ENCODE results near the gene BLZF1.
"Not testable (repeated sequence)": the region's sequence is repeated elsewhere in the genome, so short reads cannot be mapped to it uniquely, and the experiment has no call there.

The BLZF1 gene

DNA sequence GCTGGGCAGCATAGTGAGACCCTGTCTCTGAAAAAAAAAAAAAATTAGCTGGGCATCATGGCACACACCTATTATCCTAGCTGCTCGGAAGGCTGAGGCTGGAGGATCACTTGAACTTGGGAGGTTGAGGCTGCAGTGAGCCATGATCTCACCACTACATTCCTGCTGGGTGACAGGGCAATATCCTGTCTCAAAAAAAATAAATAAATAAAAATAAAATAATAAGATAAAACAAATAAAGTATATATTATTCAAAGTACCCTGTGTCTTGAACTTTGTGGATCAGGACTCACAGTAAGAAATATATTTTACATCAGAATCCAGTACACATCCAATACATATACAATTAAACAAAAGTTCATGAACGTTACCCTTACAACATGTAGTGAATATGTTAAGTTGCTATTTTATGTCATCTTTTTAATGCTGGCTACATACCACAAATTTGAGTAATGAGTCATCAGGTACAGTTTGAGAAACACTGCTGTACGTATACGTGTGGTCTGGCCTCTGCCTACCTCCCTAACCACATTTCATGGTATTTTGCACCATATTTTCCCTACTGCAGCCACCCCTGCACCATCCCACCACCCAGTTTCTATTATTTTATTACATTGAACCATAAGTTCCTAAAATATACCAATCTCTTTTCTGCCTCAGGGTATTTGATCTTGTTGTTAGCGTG lies 4.8 kb upstream of the BLZF1 start:
- no peak overlapping the region for H3K4me3 ChIP-seq (ENCODE audit: low read depth in 1 of 2, low read length in 2 of 2)
- no peak overlapping the region for H3K27ac ChIP-seq (ENCODE audit: low read length)
- H3K4me1 ChIP-seq (ENCODE audit: control insufficient read depth in 1 of 2, insufficient read depth in 2 of 2, low read length in 2 of 2), result peaks cover 0 to 8% of the 10 kb centered on the region in 2 donors
- H3K36me3 ChIP-seq (ENCODE audit: control insufficient read depth in 1 of 2, insufficient read depth in 2 of 2, low read length in 2 of 2), result peaks cover 0 to 3% of the 10 kb centered on the region in 2 donors
- peaks cover 0 to 3% of the 10 kb centered on the region in 2 donors for H3K9me3 ChIP-seq (ENCODE audit: control insufficient read depth in 1 of 2, low read length in 2 of 2)
- no peaks in the 10 kb centered on the region for H3K27me3 ChIP-seq (ENCODE audit: low read depth, low read length)

DNA sequence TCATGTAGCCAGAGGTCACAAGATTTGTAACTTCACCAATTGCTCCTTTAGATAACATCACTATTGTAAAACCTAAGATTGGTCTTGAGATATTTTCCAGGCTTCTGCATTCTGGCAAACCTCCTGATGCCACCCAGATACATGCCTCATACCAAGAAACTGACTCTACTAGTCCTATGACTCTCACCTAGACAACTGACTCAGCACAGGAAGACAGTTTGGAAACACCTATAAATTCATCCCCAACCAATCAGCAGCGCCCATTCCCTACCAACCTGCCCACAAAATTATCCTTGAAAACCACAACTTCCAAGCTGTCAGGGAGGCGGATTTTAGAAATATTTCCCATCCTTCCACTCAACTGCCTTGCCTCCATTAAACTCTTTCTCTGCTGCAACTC lies 3.0 kb upstream of the BLZF1 start:
- peaks cover 7 to 18% of the 10 kb centered on the region in 2 donors for H3K4me1 ChIP-seq (ENCODE audit: control insufficient read depth in 1 of 2, insufficient read depth in 2 of 2, low read length in 2 of 2)
- H3K27me3 ChIP-seq (ENCODE audit: low read depth, low read length), result no peaks in the 10 kb centered on the region
- H3K4me3 ChIP-seq (ENCODE audit: low read depth in 1 of 2, low read length in 2 of 2), result no peak overlapping the region
- H3K9me3 ChIP-seq (ENCODE audit: control insufficient read depth in 1 of 2, low read length in 2 of 2), result peaks cover 0 to 3% of the 10 kb centered on the region in 2 donors
- H3K27ac ChIP-seq (ENCODE audit: low read length), result no peak overlapping the region
- H3K36me3 ChIP-seq (ENCODE audit: control insufficient read depth in 1 of 2, insufficient read depth in 2 of 2, low read length in 2 of 2), result peaks cover 3 to 5% of the 10 kb centered on the region in 2 donors

DNA sequence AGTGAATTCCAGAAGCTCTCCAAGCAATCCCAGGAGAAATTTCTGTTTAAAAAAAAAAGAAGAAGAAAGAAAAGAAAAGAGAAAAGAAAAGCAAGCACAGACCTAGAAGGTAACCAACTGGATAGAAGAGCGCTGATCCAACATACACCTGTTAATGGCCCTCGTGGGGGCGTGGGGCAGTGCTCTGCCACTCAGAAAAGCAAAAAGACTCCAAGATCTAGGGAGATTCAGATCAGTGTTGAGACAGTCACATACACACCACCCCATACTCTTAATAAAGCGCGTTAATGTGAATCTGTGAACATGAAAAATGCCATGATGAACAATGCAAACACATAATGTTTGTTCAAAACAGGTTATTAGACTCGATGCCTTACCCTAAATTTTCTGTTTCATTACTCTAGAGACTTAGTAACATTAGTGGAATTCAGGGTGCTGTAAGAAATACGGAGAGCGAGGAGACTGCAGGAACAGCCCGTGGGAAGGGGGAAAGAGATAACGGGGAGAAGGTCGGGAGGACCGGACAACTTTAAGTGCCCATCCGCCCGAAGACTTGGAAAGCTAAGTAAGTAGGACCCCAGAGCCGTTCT lies 804 bp upstream of the BLZF1 start:
- H3K27me3 ChIP-seq (ENCODE audit: low read depth, low read length), result no peaks in the 10 kb centered on the region
- peaks cover 7 to 24% of the 10 kb centered on the region in 2 donors for H3K4me1 ChIP-seq (ENCODE audit: control insufficient read depth in 1 of 2, insufficient read depth in 2 of 2, low read length in 2 of 2)
- peaks cover 0 to 3% of the 10 kb centered on the region in 2 donors for H3K9me3 ChIP-seq (ENCODE audit: control insufficient read depth in 1 of 2, low read length in 2 of 2)
- H3K4me3 ChIP-seq (ENCODE audit: low read depth in 1 of 2, low read length in 2 of 2), result peak overlapping the region; percentile 76 to 95
- H3K27ac ChIP-seq (ENCODE audit: low read length), result peak overlapping the region; percentile 17
- peaks cover 3 to 16% of the 10 kb centered on the region in 2 donors for H3K36me3 ChIP-seq (ENCODE audit: control insufficient read depth in 1 of 2, insufficient read depth in 2 of 2, low read length in 2 of 2)

DNA sequence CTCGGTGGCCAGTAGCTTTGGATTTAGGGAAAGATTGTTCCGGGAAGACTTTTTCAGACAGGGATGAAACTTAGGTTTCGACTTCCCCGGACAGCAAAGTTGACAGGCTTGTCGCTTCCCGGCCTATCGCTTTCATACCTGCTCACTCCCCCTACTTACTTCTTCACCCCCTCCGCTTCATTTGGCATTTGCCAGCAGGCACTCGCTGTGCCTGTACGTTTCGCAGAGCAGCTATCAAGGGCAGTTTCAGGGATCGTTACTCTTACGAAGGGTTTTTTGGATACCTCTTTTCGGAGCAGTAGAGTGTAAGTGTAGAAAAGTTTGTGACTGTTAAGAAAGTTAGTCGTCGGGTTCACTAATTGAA lies 393 bp downstream of the BLZF1 start:
- H3K4me3 ChIP-seq (ENCODE audit: low read depth in 1 of 2, low read length in 2 of 2), result peak overlapping the region; percentile 76 to 95
- H3K4me1 ChIP-seq (ENCODE audit: control insufficient read depth in 1 of 2, insufficient read depth in 2 of 2, low read length in 2 of 2), result peaks cover 7 to 24% of the 10 kb centered on the region in 2 donors
- peak overlapping the region; percentile 88 for H3K27ac ChIP-seq (ENCODE audit: low read length)
- peaks cover 6 to 25% of the 10 kb centered on the region in 2 donors for H3K36me3 ChIP-seq (ENCODE audit: control insufficient read depth in 1 of 2, insufficient read depth in 2 of 2, low read length in 2 of 2)
- H3K27me3 ChIP-seq (ENCODE audit: low read depth, low read length), result no peaks in the 10 kb centered on the region
- peaks cover 0 to 3% of the 10 kb centered on the region in 2 donors for H3K9me3 ChIP-seq (ENCODE audit: control insufficient read depth in 1 of 2, low read length in 2 of 2)

DNA sequence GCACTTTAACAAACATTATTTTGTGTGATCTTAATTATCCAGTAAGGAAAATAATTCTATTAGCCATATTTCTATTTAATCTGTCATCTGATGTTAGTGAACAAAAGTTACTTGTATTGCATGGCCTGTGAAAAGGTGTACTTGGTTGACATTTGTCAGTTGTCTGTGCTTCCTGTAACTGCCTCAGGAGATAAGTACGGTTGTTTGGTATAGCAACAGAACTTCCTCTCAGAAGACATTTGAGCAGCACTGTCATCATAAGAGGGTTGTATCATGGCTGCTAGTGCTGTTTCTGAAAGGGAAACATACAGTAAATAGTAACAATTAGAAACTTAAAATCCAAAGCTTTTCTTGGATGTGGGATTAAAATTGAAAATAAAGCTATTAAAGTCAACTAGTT lies 3.4 kb downstream of the BLZF1 start:
- Histone ChIP-seq H3K27ac (ENCODE audit: low read length) (no peak overlapping the region), H3K4me3 (ENCODE audit: low read depth in 1 of 2, low read length in 2 of 2) (no peak overlapping the region), H3K36me3 (ENCODE audit: control insufficient read depth in 1 of 2, insufficient read depth in 2 of 2, low read length in 2 of 2) (peaks cover 12 to 29% of the 10 kb centered on the region in 2 donors), H3K9me3 (ENCODE audit: control insufficient read depth in 1 of 2, low read length in 2 of 2) (no peaks in the 10 kb centered on the region), H3K27me3 (ENCODE audit: low read depth, low read length) (no peaks in the 10 kb centered on the region), H3K4me1 (ENCODE audit: control insufficient read depth in 1 of 2, insufficient read depth in 2 of 2, low read length in 2 of 2) (peaks cover 7 to 24% of the 10 kb centered on the region in 2 donors)

DNA sequence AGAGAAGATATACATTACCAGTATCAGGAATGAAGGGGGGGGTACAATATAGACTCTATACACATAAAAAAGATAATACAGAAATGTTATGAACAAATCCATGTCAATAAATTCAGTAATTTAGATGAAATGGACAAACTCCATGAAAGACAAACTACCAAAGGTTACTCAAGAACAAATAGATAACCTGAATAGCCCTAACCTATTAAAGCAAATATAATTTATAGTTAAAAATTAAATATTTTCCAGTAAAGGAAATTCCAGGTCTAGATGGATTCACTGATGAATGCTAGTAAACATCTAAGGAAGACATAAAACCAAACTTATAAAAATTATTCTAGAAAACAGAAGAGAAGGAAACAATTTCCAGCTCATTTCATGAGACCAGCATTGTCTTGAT lies 13.2 kb downstream of the BLZF1 start:
- Histone ChIP-seq H3K9me3 (ENCODE audit: control insufficient read depth in 1 of 2, low read length in 2 of 2) (no peaks in the 10 kb centered on the region), H3K27me3 (ENCODE audit: low read depth, low read length) (no peaks in the 10 kb centered on the region), H3K4me1 (ENCODE audit: control insufficient read depth in 1 of 2, insufficient read depth in 2 of 2, low read length in 2 of 2) (no peaks in the 10 kb centered on the region), H3K36me3 (ENCODE audit: control insufficient read depth in 1 of 2, insufficient read depth in 2 of 2, low read length in 2 of 2) (peaks cover 48 to 75% of the 10 kb centered on the region in 2 donors), H3K27ac (ENCODE audit: low read length) (no peak overlapping the region), H3K4me3 (ENCODE audit: low read depth in 1 of 2, low read length in 2 of 2) (no peak overlapping the region)

DNA sequence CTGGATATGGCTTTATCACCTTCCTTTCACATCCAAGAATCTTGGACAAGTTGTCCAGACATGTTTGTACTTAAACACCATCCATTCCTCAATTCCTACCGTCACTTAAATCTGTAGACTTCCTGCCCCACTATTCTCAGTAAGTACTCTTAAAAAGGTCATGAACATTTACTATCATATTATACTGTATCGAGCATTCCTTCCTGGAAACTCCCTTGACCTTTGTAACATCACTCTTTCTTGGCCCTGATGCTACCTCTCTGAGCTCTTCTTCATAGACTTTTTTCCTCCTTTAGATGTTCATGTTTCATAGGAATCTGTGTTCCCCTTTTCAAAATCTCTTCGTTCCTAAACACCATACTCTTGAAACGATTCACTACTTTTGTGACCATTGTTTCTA lies 15.5 kb downstream of the BLZF1 start:
- H3K4me1 ChIP-seq (ENCODE audit: control insufficient read depth in 1 of 2, insufficient read depth in 2 of 2, low read length in 2 of 2), result no peaks in the 10 kb centered on the region
- H3K27ac ChIP-seq (ENCODE audit: low read length), result no peak overlapping the region
- H3K4me3 ChIP-seq (ENCODE audit: low read depth in 1 of 2, low read length in 2 of 2), result no peak overlapping the region
- no peaks in the 10 kb centered on the region for H3K27me3 ChIP-seq (ENCODE audit: low read depth, low read length)
- H3K9me3 ChIP-seq (ENCODE audit: control insufficient read depth in 1 of 2, low read length in 2 of 2), result no peaks in the 10 kb centered on the region
- peaks cover 39 to 75% of the 10 kb centered on the region in 2 donors for H3K36me3 ChIP-seq (ENCODE audit: control insufficient read depth in 1 of 2, insufficient read depth in 2 of 2, low read length in 2 of 2)

DNA sequence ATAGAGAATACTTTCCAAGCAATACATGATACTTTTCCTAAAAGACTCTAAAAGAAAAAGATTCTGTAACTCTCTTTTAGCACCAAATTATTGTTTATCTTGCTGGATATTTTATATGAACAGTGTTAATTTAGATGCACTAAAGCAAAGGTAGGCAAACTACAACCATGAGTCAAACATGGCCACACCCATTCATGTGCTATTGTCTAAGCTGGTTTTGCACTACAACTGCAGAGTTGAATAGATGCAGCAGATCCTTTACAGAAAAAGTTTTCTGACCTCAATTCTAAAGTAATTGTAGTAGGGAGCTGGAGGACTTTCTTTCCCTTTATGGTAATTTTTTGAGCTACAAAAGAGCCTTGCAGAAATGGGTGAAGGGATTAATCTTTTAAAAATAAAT lies 19.4 kb downstream of the BLZF1 start:
- no peaks in the 10 kb centered on the region for H3K4me1 ChIP-seq (ENCODE audit: control insufficient read depth in 1 of 2, insufficient read depth in 2 of 2, low read length in 2 of 2)
- H3K27me3 ChIP-seq (ENCODE audit: low read depth, low read length), result no peaks in the 10 kb centered on the region
- no peaks in the 10 kb centered on the region for H3K9me3 ChIP-seq (ENCODE audit: control insufficient read depth in 1 of 2, low read length in 2 of 2)
- no peak overlapping the region for H3K27ac ChIP-seq (ENCODE audit: low read length)
- H3K36me3 ChIP-seq (ENCODE audit: control insufficient read depth in 1 of 2, insufficient read depth in 2 of 2, low read length in 2 of 2), result peaks cover 33 to 81% of the 10 kb centered on the region in 2 donors
- H3K4me3 ChIP-seq (ENCODE audit: low read depth in 1 of 2, low read length in 2 of 2), result no peak overlapping the region

DNA sequence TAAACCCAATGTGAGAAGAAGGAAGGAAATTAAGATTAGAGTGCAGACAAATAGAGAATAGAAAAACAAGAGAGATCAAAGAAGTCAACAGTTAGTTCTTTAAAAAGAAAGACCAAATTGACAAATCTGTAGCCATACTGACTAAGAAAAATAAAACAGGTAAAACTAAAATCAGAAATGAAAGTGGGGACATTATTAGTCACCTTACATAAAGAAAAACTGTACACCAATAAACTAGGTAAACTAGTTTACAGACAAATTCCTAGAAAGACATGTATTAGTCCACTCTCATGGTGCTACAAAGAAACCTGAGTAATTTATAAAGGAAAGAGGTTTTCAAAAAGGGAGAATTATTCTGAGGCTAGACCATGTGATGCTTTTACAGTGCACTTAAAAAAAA lies 22.3 kb downstream of the BLZF1 start:
- Histone ChIP-seq H3K4me1 (ENCODE audit: control insufficient read depth in 1 of 2, insufficient read depth in 2 of 2, low read length in 2 of 2) (no peaks in the 10 kb centered on the region), H3K27ac (ENCODE audit: low read length) (no peak overlapping the region), H3K9me3 (ENCODE audit: control insufficient read depth in 1 of 2, low read length in 2 of 2) (no peaks in the 10 kb centered on the region), H3K36me3 (ENCODE audit: control insufficient read depth in 1 of 2, insufficient read depth in 2 of 2, low read length in 2 of 2) (peaks cover 28 to 68% of the 10 kb centered on the region in 2 donors), H3K27me3 (ENCODE audit: low read depth, low read length) (no peaks in the 10 kb centered on the region), H3K4me3 (ENCODE audit: low read depth in 1 of 2, low read length in 2 of 2) (no peak overlapping the region)

DNA sequence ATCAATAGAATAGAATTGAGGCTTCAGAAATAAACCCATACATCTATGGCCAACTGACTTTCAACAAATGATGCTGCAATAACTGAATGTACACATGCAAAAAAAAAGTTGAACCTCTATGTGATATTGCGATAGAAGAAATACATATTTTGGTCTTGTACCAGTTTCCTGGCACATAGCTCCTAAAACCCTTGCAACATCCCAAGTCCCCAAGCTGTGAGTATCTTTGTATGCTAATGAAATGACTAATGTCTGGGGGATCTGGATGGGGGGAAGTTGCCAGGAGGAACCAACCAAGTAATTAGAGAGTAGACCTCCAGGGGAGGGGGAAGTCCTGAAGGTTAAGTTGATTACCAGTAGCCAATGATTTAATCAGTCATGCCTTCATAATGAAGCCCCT lies 24.4 kb downstream of the BLZF1 start:
- no peak overlapping the region for H3K4me3 ChIP-seq (ENCODE audit: low read depth in 1 of 2, low read length in 2 of 2)
- H3K27ac ChIP-seq (ENCODE audit: low read length), result no peak overlapping the region
- H3K9me3 ChIP-seq (ENCODE audit: control insufficient read depth in 1 of 2, low read length in 2 of 2), result no peaks in the 10 kb centered on the region
- H3K4me1 ChIP-seq (ENCODE audit: control insufficient read depth in 1 of 2, insufficient read depth in 2 of 2, low read length in 2 of 2), result no peaks in the 10 kb centered on the region
- H3K27me3 ChIP-seq (ENCODE audit: low read depth, low read length), result no peaks in the 10 kb centered on the region
- peaks cover 22 to 59% of the 10 kb centered on the region in 2 donors for H3K36me3 ChIP-seq (ENCODE audit: control insufficient read depth in 1 of 2, insufficient read depth in 2 of 2, low read length in 2 of 2)

DNA sequence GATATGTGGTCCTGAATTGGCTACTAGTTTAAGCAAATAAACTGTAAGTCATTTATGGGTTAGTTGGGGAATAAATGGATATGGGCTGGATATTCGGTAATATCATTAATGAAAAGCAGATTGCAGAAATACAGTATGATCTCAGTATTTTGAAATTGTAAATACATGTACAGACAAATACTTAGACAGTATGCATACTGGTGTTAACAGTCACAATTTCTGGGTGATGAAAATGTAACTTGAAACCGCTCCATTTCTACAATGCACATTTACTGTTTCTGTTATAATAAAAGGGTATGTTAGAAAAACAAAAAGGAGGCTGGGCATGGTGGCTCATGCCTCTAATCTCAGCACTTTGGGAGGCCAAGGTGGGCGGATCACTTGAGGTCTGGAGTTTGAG lies 28.0 kb downstream of the BLZF1 start:
- Histone ChIP-seq H3K36me3 (ENCODE audit: control insufficient read depth in 1 of 2, insufficient read depth in 2 of 2, low read length in 2 of 2) (peaks cover 9 to 35% of the 10 kb centered on the region in 2 donors), H3K27ac (ENCODE audit: low read length) (no peak overlapping the region)

DNA sequence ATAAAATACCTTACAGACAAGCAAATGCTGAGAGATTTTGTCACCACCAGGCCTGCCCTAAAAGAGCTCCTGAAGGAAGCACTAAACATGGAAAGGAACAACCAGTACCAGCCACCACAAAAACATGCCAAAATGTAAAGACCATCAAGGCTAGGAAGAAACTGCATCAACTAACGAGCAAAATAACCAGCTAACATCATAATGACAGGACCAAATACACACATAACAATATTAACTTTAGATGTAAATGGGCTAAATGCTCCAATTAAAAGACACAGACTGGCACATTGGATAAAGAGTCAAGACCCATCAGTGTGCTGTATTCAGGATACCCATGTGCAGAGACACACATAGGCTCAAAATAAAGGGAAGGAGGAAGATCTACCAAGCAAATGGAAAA lies 34.6 kb downstream of the BLZF1 start:
- H3K27me3 ChIP-seq (ENCODE audit: low read depth, low read length); H3K36me3 ChIP-seq (ENCODE audit: control insufficient read depth in 1 of 2, insufficient read depth in 2 of 2, low read length in 2 of 2); H3K27ac ChIP-seq (ENCODE audit: low read length); H3K4me3 ChIP-seq (ENCODE audit: low read depth in 1 of 2, low read length in 2 of 2); H3K4me1 ChIP-seq (ENCODE audit: control insufficient read depth in 1 of 2, insufficient read depth in 2 of 2, low read length in 2 of 2): not testable (repeated sequence)
- H3K9me3 ChIP-seq (ENCODE audit: control insufficient read depth in 1 of 2, low read length in 2 of 2), result peaks cover 0 to 10% of the 10 kb centered on the region in 2 donors

More for the DNA sequence above, 28.0 kb downstream of the BLZF1 start:
- Histone ChIP-seq H3K27me3 (ENCODE audit: low read depth, low read length) (no peaks in the 10 kb centered on the region), H3K4me3 (ENCODE audit: low read depth in 1 of 2, low read length in 2 of 2) (no peak overlapping the region), H3K4me1 (ENCODE audit: control insufficient read depth in 1 of 2, insufficient read depth in 2 of 2, low read length in 2 of 2) (no peaks in the 10 kb centered on the region), H3K9me3 (ENCODE audit: control insufficient read depth in 1 of 2, low read length in 2 of 2) (no peaks in the 10 kb centered on the region)

Measured in muscle layer of duodenum (tissue), 2 donors.